ENCODE results near the gene KRTAP6-1. TPM values are rescaled to one million over a fixed set of nuclear protein-coding genes. Genes with fewer than 3 reads are reported as not detected.

KRTAP6-1 gene
- total and polyA plus RNA-seq, 8 donors = not detected

GRCh38 chr21:30620522-30620921 is 6.8 kb upstream of the KRTAP6-1 start, which contains the start of gene KRTAP20-4:
Gene KRTAP20-4 (plus strand): TSS chr21:30620627.
- Histone ChIP-seq H3K4me1 (no peaks in the 10 kb centered on the region), H3K4me3 (no peak within 1 kb of the TSS), H3K36me3 (no peaks in the 10 kb centered on the region), H3K27me3 (no peaks in the 10 kb centered on the region), H3K9me3 (no peaks in the 10 kb centered on the region), H3K27ac (no peak within 1 kb of the TSS)
- TF ChIP-seq CTCF (IDR thresholded peaks at IDR 0.05) = no peak
- no peak for ATAC-seq
- DNase-seq = no peak
- no peak for FAIRE-seq
- 66 to 82% methylated on average over 3 of the region's 3 CpGs for WGBS, 2 donors
- intact Hi-C loops (cut with DNase I) = no loop called here

- no peak overlapping the region for H3K27ac ChIP-seq
- no peaks in the 10 kb centered on the region for H3K9me3 ChIP-seq
- ATAC-seq (no peak), FAIRE-seq (no peak), DNase-seq (no peak)
- TF ChIP-seq CTCF (IDR thresholded peaks at IDR 0.05) = no peak
- H3K4me3 ChIP-seq = no peak overlapping the region
- H3K36me3 ChIP-seq = no peaks in the 10 kb centered on the region
- no peaks in the 10 kb centered on the region for H3K27me3 ChIP-seq
- H3K4me1 ChIP-seq = no peaks in the 10 kb centered on the region
- intact Hi-C loops (cut with DNase I) = no loop called here
Observed at GRCh38 chr21:30620080-30620479, 6.3 kb upstream of the KRTAP6-1 start.

- Histone ChIP-seq H3K4me1 (no peaks in the 10 kb centered on the region), H3K4me3 (no peak within 1 kb of the TSS), H3K27ac (no peak within 1 kb of the TSS), H3K27me3 (no peaks in the 10 kb centered on the region), H3K36me3 (no peaks in the 10 kb centered on the region), H3K9me3 (no peaks in the 10 kb centered on the region)
- FAIRE-seq = no peak
- WGBS, 2 donors = 88 to 92% methylated on average over 2 of the region's 2 CpGs
- DNase-seq = no peak
- intact Hi-C loops (cut with DNase I) = no loop called here
- no peak for TF ChIP-seq CTCF (IDR thresholded peaks at IDR 0.05)
- no peak for ATAC-seq
Observed at GRCh38 chr21:30616125-30616524, 2.4 kb upstream of the KRTAP6-1 start, which contains the start of gene KRTAP20-1. Gene KRTAP20-1 (plus strand): TSS chr21:30616425. CDS start chr21:30616455, 30 bp downstream.

GRCh38 chr21:30615199-30615598 is 1.5 kb upstream of the KRTAP6-1 start:
- H3K4me1 ChIP-seq = no peaks in the 10 kb centered on the region
- H3K4me3 ChIP-seq = no peak overlapping the region
- no peaks in the 10 kb centered on the region for H3K9me3 ChIP-seq
- DNase-seq (no peak), ATAC-seq (no peak), FAIRE-seq (no peak)
- H3K27me3 ChIP-seq = no peaks in the 10 kb centered on the region
- no peak overlapping the region for H3K27ac ChIP-seq
- H3K36me3 ChIP-seq = no peaks in the 10 kb centered on the region
- intact Hi-C loops (cut with DNase I) = no loop called here
- TF ChIP-seq CTCF (IDR thresholded peaks at IDR 0.05) = no peak

GRCh38 chr21:30612132-30612531 is 1.6 kb downstream of the KRTAP6-1 start:
- Histone ChIP-seq H3K4me1 (no peaks in the 10 kb centered on the region), H3K36me3 (no peaks in the 10 kb centered on the region), H3K27ac (no peak overlapping the region), H3K9me3 (no peaks in the 10 kb centered on the region), H3K27me3 (no peaks in the 10 kb centered on the region), H3K4me3 (no peak overlapping the region)
- DNase-seq (no peak), ATAC-seq (no peak), FAIRE-seq (no peak)
- TF ChIP-seq CTCF (IDR thresholded peaks at IDR 0.05) = no peak
- 70% methylated on average over 2 of the region's 2 CpGs for WGBS, 2 donors
- intact Hi-C loops (cut with DNase I) = no loop called here

Measured in pancreas (tissue), 10 donors.